A204.1 (cell line): ENCODE results near the gene MRPL33.
"Not testable (repeated sequence)": the region's sequence is repeated elsewhere in the genome, so short reads cannot be mapped to it uniquely, and the experiment has no call there.

Source experiments
- FAIRE-seq: peaks from 2 replicates; lab custom pipeline; 2012; peaks lifted over from hg19 to GRCh38; lab: Jason Lieb, UNC

MRPL33 gene

GRCh38 chr2:27741673-27742072, 29.8 kb upstream of the MRPL33 start:
- no peak for FAIRE-seq

GRCh38 chr2:27742571-27742970, 28.9 kb upstream of the MRPL33 start:
- FAIRE-seq = no peak

- not testable (repeated sequence) for FAIRE-seq
These were observed 26.0 kb upstream of the MRPL33 start for GRCh38 chr2:27745494-27745893.

- FAIRE-seq = no peak
These were observed 25.2 kb upstream of the MRPL33 start for GRCh38 chr2:27746325-27746724.

GRCh38 chr2:27747827-27748352, 23.6 kb upstream of the MRPL33 start:
- no peak for FAIRE-seq

GRCh38 chr2:27748803-27749554, 22.5 kb upstream of the MRPL33 start:
- not testable (repeated sequence) for FAIRE-seq

GRCh38 chr2:27751377-27751776, 20.1 kb upstream of the MRPL33 start:
- no peak for FAIRE-seq

GRCh38 chr2:27752551-27753237, 18.8 kb upstream of the MRPL33 start:
- FAIRE-seq = no peak

GRCh38 chr2:27754138-27754588, 17.4 kb upstream of the MRPL33 start:
- FAIRE-seq = no peak

- no peak for FAIRE-seq
These were observed 16.7 kb upstream of the MRPL33 start for GRCh38 chr2:27754831-27755230.

- FAIRE-seq = no peak
These were observed 15.4 kb upstream of the MRPL33 start for GRCh38 chr2:27756091-27756490.

- FAIRE-seq = no peak
These were observed 14.7 kb upstream of the MRPL33 start for GRCh38 chr2:27756544-27757498.

GRCh38 chr2:27762951-27763906, 8.3 kb upstream of the MRPL33 start:
- no peak for FAIRE-seq

- no peak for FAIRE-seq
These were observed 7.6 kb upstream of the MRPL33 start for GRCh38 chr2:27763907-27764267.

- FAIRE-seq = not testable (repeated sequence)
These were observed 7.0 kb upstream of the MRPL33 start for GRCh38 chr2:27764526-27764925.

- FAIRE-seq = no peak
These were observed 5.8 kb upstream of the MRPL33 start for GRCh38 chr2:27765621-27766286.

- FAIRE-seq = no peak
These were observed 5.2 kb upstream of the MRPL33 start for GRCh38 chr2:27766287-27766661.

GRCh38 chr2:27771202-27771547, 344 bp upstream of the MRPL33 start:
- FAIRE-seq = no peak

- FAIRE-seq = no peak
These were observed 1.3 kb downstream of the MRPL33 start for GRCh38 chr2:27772804-27773203.

- FAIRE-seq = no peak
These were observed 2.4 kb downstream of the MRPL33 start for GRCh38 chr2:27773959-27774358.

- no peak for FAIRE-seq
These were observed 4.6 kb downstream of the MRPL33 start for GRCh38 chr2:27776097-27776496.
